HG02678 (cell line): ENCODE data around the gene PTPN1.
A peak's percentile ranks its signal among the peaks of the same experiment; 100 is the strongest.
"Not testable (repeated sequence)": the region's sequence is repeated elsewhere in the genome, so short reads cannot be mapped to it uniquely, and the experiment has no call there.

Experiments used
- ATAC-seq: cut with Tn5 transposase; IDR thresholded peaks from one replicate; pipeline ENCODE4 v1.9.1; 2021; ENCODE audit warnings: mild to moderate bottlenecking, moderate library complexity; ENCODE audit not compliant: unreplicated experiment

PTPN1 gene

DNA sequence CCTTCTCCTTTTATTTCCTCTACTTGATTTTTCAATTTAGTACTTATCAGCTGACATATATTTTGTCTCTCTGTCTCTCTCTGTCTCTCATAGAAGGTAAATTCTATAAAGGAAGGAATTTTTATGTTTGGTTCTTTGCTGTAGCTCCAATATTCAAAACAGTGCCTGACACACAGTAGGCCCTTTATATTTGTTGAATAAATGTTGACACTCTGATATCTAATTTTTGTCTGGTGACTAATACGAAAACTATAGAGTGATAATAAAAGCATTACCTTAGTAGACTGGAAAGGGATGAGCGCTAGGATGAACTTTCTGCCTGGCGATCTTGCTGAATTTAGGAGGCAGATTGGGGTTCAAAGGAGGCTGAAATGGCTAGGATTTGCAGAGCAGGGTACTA lies 42.8 kb downstream of the PTPN1 start:
- no peak for ATAC-seq

- ATAC-seq = no peak
Observed at GRCh38 chr20:50554694-50555579, 44.8 kb downstream of the PTPN1 start.

DNA sequence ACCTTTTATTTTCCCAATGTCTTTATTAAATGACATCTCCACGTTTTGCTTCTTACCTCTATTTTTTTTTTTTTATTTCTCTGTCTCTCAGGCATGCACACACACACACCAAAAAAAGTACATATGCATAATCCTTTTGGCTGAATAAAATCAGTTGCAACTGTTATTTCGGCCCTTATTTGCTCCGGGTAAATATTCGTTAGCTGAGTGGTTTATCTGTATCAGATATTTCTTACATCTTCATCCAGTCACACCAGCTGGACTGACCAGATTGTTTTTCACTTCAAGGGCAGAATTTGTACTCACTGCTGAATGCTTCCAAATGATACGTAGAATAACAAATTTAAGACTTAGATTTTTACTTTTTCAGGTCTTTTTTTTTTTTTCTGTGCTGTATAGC lies 45.5 kb downstream of the PTPN1 start:
- no peak for ATAC-seq

- no peak for ATAC-seq
Observed at GRCh38 chr20:50557549-50558134, 47.5 kb downstream of the PTPN1 start.

DNA sequence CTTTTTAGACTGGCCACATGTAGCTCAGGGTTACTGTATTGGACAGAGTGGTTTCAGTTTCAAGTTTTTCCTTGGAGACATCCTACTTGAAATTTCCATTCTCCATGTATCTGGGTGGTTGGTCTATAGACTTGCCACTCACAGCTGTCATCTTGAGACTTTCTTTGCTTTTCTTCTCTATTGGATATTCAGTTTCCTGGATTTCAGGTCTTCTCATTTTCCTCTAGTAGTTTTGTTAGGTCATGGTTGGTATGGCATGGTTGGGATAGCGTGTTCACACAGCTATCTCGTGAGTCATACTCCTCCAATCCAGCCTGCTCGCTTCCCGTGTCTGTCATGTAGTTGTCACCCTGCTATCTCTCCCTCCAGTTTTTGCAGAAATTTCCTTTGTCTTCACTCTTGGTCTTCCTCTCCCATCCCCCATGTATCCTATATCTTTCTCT lies 48.3 kb downstream of the PTPN1 start:
- ATAC-seq = no peak

DNA sequence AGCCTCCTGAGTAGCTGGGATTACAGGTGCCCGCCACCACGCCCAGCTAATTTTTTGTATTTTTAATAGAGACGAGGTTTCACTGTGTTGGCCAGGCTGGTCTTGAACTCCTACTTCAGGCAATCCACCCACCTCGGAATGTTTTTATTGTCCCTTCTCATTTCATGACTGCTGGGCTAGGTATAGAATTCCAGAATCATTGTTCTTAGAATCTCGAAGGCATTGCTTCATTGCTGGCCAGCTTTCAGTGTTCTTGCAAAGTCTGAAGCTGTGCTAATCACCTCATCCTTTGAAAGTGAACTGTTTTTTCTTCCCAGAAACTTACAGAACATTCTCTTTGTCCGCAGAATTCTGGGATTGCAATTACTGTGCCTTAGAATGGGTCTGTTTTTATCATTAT lies 49.0 kb downstream of the PTPN1 start:
- ATAC-seq = no peak

- no peak for ATAC-seq
Observed at GRCh38 chr20:50559856-50560638, 49.9 kb downstream of the PTPN1 start.

GRCh38 chr20:50560867-50561266 lies 50.7 kb downstream of the PTPN1 start:
- no peak for ATAC-seq

GRCh38 chr20:50561379-50562078 lies 51.3 kb downstream of the PTPN1 start:
- ATAC-seq = no peak

- ATAC-seq = no peak
Observed at GRCh38 chr20:50562262-50562701, 52.1 kb downstream of the PTPN1 start.

DNA sequence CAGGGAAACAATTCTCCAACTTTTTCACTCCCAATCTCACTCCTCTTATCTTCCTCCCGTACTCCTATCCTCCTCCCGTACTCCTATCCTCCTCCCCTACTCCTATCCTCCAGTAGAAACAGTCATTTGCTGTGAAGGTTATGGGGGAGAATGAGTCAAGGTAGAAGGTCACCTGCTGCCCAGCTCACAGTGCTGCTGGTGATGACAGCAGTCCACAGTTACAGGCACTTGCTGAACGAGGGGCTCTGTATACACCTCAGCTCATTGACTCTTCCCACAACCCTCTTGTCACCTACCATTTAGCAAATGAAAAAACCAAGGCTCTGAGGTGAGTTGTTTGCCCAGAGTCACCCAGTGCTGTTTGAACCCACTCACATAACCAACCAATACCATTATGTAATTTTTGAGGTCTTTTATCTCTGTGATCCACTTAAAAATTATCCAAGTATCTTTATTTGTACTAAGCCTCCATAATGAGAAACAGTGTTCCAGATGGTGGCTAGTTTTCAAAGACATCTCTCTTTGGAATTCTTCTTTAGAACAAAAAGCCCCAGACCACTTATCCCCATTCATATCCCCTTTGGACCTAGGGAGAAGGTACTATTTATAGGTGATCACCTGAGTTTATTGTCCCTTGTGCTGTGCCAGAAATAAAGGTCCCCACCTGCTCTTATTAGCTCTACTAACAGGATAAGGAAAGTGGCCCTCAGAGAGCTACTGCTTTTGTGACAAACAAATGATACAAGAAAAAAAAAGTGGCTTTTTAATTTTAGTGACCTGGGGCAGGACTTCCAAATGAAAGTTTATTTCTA lies 53.2 kb downstream of the PTPN1 start:
- ATAC-seq = no peak

GRCh38 chr20:50565383-50565782 lies 55.2 kb downstream of the PTPN1 start:
- ATAC-seq = no peak

DNA sequence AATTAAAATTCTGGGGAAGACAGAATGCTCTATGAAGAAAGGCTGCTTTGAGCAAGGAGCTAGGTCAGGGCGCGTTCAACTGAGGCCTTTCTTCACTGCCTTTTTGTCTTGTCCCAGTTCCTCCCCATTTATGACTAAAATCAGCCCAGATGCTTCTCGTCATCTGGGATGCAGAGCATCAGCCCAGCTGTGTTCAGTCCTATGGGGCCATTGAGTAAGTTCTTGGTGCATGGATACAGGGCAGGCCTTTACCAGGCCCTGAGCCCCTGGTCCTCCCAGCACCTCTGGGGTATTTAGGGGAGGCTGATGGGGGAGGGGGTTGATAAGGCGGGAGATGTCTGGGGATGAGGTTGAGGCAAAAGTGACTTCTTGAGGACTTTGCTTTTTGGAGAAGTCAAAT lies 55.7 kb downstream of the PTPN1 start:
- ATAC-seq = no peak

DNA sequence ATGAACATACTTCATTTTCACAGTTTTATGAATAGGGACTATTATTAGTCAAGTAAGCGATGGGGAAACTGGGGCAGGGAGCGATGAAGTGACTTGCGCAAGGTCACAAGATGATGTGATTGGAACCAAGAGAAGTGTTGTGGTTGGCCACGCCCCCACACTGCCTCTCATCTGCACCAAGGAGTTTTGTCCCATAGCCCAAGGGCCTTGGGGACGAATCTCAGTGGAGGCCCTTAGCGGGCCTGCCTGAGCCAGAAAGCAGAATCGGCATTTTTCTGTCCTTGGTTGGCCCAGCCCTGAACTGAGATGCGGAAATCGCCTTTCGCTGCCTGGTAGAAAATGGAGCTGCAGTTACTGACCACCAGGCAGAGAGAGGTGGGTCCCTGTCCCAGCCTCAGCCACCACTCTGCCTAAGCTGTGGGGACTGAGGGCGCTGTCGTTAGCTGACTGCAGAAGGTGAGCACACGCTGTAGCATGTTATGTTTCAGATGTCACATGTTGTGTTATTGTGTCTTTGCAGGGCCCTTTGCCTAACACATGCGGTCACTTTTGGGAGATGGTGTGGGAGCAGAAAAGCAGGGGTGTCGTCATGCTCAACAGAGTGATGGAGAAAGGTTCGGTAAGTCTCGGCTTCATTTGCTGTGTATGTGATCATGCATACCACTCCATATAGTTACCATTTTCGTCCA lies 57.8 kb downstream of the PTPN1 start:
- no peak for ATAC-seq

DNA sequence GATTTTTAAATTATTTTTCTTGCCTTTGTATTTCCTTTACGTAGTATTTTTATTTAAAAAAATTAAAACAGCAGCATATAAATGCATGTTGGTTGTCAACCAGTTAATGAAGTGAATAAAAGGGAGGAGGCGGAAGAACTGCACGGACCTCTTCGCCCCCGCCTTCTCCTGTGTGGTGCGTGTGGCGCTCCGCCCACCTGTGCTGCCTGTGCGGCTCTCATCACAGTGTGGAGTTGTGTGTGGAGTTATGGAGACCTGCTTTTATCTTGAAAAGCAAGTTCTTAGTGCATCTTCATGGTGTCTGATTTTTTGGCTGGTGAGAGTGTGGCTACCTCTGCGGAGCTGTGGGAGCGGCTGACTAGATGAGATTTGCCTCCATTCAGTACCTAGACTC lies 58.4 kb downstream of the PTPN1 start:
- no peak for ATAC-seq

GRCh38 chr20:50569487-50569863 lies 59.3 kb downstream of the PTPN1 start:
- ATAC-seq = not testable (repeated sequence)

DNA sequence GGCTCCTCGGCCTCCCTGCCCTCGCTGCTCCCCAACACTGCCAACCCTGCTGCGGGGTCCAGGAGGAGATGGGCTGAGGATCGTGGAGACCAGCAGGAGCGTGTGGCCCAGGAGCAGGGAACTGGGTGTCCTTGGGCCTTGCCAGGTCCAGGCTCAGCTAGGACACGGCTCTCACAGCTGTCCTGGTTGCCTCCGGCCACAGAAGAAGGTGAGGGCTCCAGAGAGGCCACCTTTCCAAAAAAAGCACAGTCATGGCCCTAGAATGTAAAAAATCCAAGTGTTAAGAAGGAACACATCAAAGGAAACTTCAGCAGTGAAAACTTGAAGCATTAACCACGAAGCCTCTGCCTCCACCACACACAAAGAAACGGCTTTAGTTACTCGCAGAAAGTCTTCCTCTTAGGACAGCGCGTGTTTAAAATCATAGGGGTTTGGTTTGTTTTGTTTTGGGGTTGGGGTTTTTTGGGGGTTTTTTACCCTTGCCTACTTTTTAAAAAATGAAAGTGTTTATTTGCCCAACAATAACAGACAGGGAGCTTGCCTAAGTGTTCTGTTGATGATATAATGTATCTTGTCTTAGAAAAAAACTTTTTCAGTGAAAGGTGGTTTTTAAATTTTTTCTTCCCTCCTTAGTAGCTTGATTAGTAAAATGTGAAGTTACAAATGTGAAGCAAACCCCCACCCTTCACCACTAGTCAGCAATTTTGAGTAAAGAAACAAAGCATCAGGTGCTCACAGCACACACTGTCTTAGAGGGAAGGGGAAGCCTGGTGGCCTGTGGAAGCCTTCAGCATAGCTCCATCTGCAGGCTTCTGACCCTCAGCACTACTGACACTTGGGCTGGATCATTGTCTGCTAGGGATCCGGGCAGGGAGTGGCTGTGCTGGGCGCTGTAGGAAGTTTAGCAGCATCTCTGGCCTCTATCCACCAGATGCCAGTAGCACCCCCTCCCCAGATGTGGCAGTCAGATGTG lies 60.0 kb downstream of the PTPN1 start:
- peak; percentile 72 for ATAC-seq

- ATAC-seq = no peak
Observed at GRCh38 chr20:50571466-50571865, 61.3 kb downstream of the PTPN1 start.
